Body of pancreas (tissue), 4 donors: ENCODE data around the gene ADK. TPM values are rescaled to one million over a fixed set of nuclear protein-coding genes. Genes with fewer than 3 reads are reported as not detected.
"Not testable (repeated sequence)": the region's sequence is repeated elsewhere in the genome, so short reads cannot be mapped to it uniquely, and the experiment has no call there.

Source experiments
- ATAC-seq: fragments of 150-250 bp; one replicate; pipeline ENCODE4 v1.9.1; 2016
- DNase-seq, 4 donors: peaks; one replicate each; pipeline ENCODE4 v3.0.0-alpha.2; 2019
- H3K27ac ChIP-seq, 4 donors: fragments of 200-600 bp; sonication (generic); 1 replicate in 3 of 4; 2 replicates in 1 of 4; pipeline versions ENCODE4 v1.5.1 to v1.6.1; 2016 to 2019; ENCODE audit warnings: mild to moderate bottlenecking in 1 of 4, mixed read lengths in 1 of 4, moderate library complexity in 1 of 4
- H3K27me3 ChIP-seq, 2 donors: fragments of 200-600 bp; sonication (generic); one replicate each; pipeline ENCODE4 v1.6.0; 2016; ENCODE audit warnings: mild to moderate bottlenecking in 1 of 2
- H3K36me3 ChIP-seq, 2 donors: fragments of 200-600 bp; sonication (generic); replicated peaks in 1 of 2; 2 replicates each; pipeline ENCODE4 v1.5.1; 2016; ENCODE audit warnings: low read depth in 2 of 2; ENCODE audit not compliant: insufficient read depth in 1 of 2
- H3K4me1 ChIP-seq: fragments of 200-600 bp; sonication (generic); one replicate; pipeline ENCODE4 v1.6.0; 2016
- H3K4me3 ChIP-seq, 2 donors: fragments of 200-600 bp; sonication (generic); 1 replicate in 1 of 2; 2 replicates in 1 of 2; pipeline ENCODE4 v1.5.1; 2016 to 2019
- H3K9me3 ChIP-seq, 3 donors: fragments of 200-600 bp; sonication (generic); 1 replicate in 2 of 3; 2 replicates in 1 of 3; pipeline ENCODE4 v1.5.1; 2016
- CTCF ChIP-seq, 7 experiments: fragments of 450-650 bp in 4 of 7; fragments of 200-600 bp in 3 of 7; sonication (generic) in 3 of 7; IDR thresholded peaks; one replicate each; pipeline ENCODE4 v1.5.1; 2016 to 2019; ENCODE audit warnings: antibody characterized with exemption in 7 of 7
- POLR2A ChIP-seq, 3 donors: fragments of 450-650 bp; IDR thresholded peaks; one replicate each; pipeline ENCODE4 v1.6.1; 2016; ENCODE audit warnings: antibody characterized with exemption in 3 of 3, mild to moderate bottlenecking in 2 of 3
- WGBS, 2 donors: methylation state at CpG; one replicate each; pipeline ENCODE4 v1.1.5; 2017; 5-methylcytosine and 5-hydroxymethylcytosine counted together
- intact Hi-C: fragments of 100-400 bp; cut with DNase I; formaldehyde crosslinking; loops from one replicate; pipeline ENCODE4 v1.15.1; 2023
- total RNA-seq, 2 donors: library from RNA; depleted of rRNA; stranded (reverse); fragments of >200 nt; gene quantifications; one replicate each; pipeline ENCODE4 v1.1.0, GENCODE V29; 2016

The ADK gene
- total RNA-seq, 2 donors from 2014 or later: 12.9 to 18.7 TPM

GRCh38 chr10:74474022-74474713, 323.1 kb downstream of the ADK start:
- no peaks in the 10 kb centered on the region for H3K4me1 ChIP-seq
- 93 to 99% methylated on average over 7 of the region's 7 CpGs for WGBS, 2 donors
- no peak overlapping the region for H3K4me3 ChIP-seq
- TF ChIP-seq POLR2A (IDR thresholded peaks at IDR 0.05) (no peak), CTCF (IDR thresholded peaks at IDR 0.05) (no peak)
- H3K9me3 ChIP-seq: no peaks in the 10 kb centered on the region
- ATAC-seq (no peak), DNase-seq (no peak)
- intact Hi-C loops: no loop called here
- no peak overlapping the region for H3K27ac ChIP-seq
- no peaks in the 10 kb centered on the region for H3K27me3 ChIP-seq
- H3K36me3 ChIP-seq: no peaks in the 10 kb centered on the region

GRCh38 chr10:74476162-74476706, 325.2 kb downstream of the ADK start:
- H3K4me3 ChIP-seq, ATAC-seq, H3K4me1 ChIP-seq, H3K36me3 ChIP-seq, intact Hi-C loops, H3K9me3 ChIP-seq, DNase-seq, H3K27me3 ChIP-seq, H3K27ac ChIP-seq: not testable (repeated sequence)
- 92 to 95% methylated on average over 10 of the region's 10 CpGs for WGBS, 2 donors

- Histone ChIP-seq H3K27me3 (no peaks in the 10 kb centered on the region), H3K36me3 (no peaks in the 10 kb centered on the region), H3K4me3 (no peak overlapping the region), H3K9me3 (no peaks in the 10 kb centered on the region), H3K27ac (no peak overlapping the region), H3K4me1 (no peaks in the 10 kb centered on the region)
- DNase-seq: no peak
- ATAC-seq: no peak
- TF ChIP-seq CTCF (IDR thresholded peaks at IDR 0.05) (no peak), POLR2A (IDR thresholded peaks at IDR 0.05) (no peak)
- 96 to 100% methylated on average over 1 of the region's 1 CpG for WGBS, 2 donors
- intact Hi-C loops: no loop called here
These were observed 329.8 kb downstream of the ADK start for GRCh38 chr10:74480778-74481177.

- TF ChIP-seq POLR2A (IDR thresholded peaks at IDR 0.05): no peak
- TF ChIP-seq CTCF (IDR thresholded peaks at IDR 0.05): no peak
- Histone ChIP-seq H3K4me3 (no peak overlapping the region), H3K27me3 (no peaks in the 10 kb centered on the region), H3K4me1 (peaks cover 5% of the 10 kb centered on the region), H3K27ac (no peak overlapping the region), H3K9me3 (no peaks in the 10 kb centered on the region), H3K36me3 (no peaks in the 10 kb centered on the region)
- 97 to 100% methylated on average over 3 of the region's 3 CpGs for WGBS, 2 donors
- intact Hi-C loops: no loop called here
- DNase-seq (no peak), ATAC-seq (no peak)
These were observed 332.3 kb downstream of the ADK start for GRCh38 chr10:74483356-74483755.

GRCh38 chr10:74485283-74485682, 334.3 kb downstream of the ADK start:
- DNase-seq (no peak), ATAC-seq (no peak)
- Histone ChIP-seq H3K27me3 (no peaks in the 10 kb centered on the region), H3K27ac (no peak overlapping the region), H3K4me1 (peaks cover 5% of the 10 kb centered on the region), H3K36me3 (no peaks in the 10 kb centered on the region), H3K9me3 (no peaks in the 10 kb centered on the region), H3K4me3 (no peak overlapping the region)
- WGBS, 2 donors: 98 to 100% methylated on average over 2 of the region's 2 CpGs
- intact Hi-C loops: no loop called here
- TF ChIP-seq POLR2A (IDR thresholded peaks at IDR 0.05): no peak
- TF ChIP-seq CTCF (IDR thresholded peaks at IDR 0.05): no peak
